H9 (cell line): ENCODE results near the gene ZNF878. TPM values are rescaled to one million over a fixed set of nuclear protein-coding genes. Genes with fewer than 3 reads are reported as not detected.
A peak's percentile ranks its signal among the peaks of the same experiment; 100 is the strongest.

ENCODE experiments used
- DNase-seq: peaks from one replicate; pipeline ENCODE4 v3.0.0-alpha.2; 2017
- H2AFZ ChIP-seq: one replicate; pipeline ENCODE4 v1.6.1; 2013; ENCODE audit warnings: mild to moderate bottlenecking, low read length, control low read depth, moderate library complexity
- H2AK5ac ChIP-seq: 2 replicates; pipeline ENCODE4 v1.6.1; 2013; ENCODE audit warnings: low read length, control low read depth, mixed read lengths; ENCODE audit not compliant: insufficient read length
- H2BK120ac ChIP-seq: one replicate; pipeline ENCODE4 v1.6.1; 2013; ENCODE audit warnings: low read depth, mild to moderate bottlenecking, low read length, control low read depth, inconsistent platforms; ENCODE audit not compliant: poor library complexity, severe bottlenecking
- H2BK12ac ChIP-seq: 2 replicates; pipeline ENCODE4 v1.6.1; 2013; ENCODE audit warnings: low read length, control low read depth, mixed read lengths, low read depth; ENCODE audit not compliant: insufficient read length
- H2BK15ac ChIP-seq: 2 replicates; pipeline ENCODE4 v1.6.1; 2013; ENCODE audit warnings: low read depth, low read length, control low read depth
- H2BK20ac ChIP-seq: one replicate; pipeline ENCODE4 v1.6.1; 2013; ENCODE audit warnings: low read depth, mild to moderate bottlenecking, low read length, control low read depth, inconsistent platforms; ENCODE audit not compliant: poor library complexity, severe bottlenecking
- H2BK5ac ChIP-seq: 2 replicates; pipeline ENCODE4 v1.6.1; 2013; ENCODE audit warnings: low read length, control low read depth, mixed read lengths; ENCODE audit not compliant: insufficient read length
- H3K14ac ChIP-seq: 2 replicates; pipeline ENCODE4 v1.6.1; 2013; ENCODE audit warnings: low read length, control low read depth; ENCODE audit not compliant: insufficient read depth
- H3K18ac ChIP-seq: 2 replicates; pipeline ENCODE4 v1.6.1; 2013; ENCODE audit warnings: low read depth, mild to moderate bottlenecking, mixed read lengths, low read length, control low read depth; ENCODE audit not compliant: insufficient read length
- H3K23ac ChIP-seq: 2 replicates; pipeline ENCODE4 v1.6.1; 2013; ENCODE audit warnings: low read length, control low read depth, mixed read lengths, low read depth; ENCODE audit not compliant: insufficient read length
- H3K23me2 ChIP-seq: 2 replicates; pipeline ENCODE4 v1.6.1; 2013; ENCODE audit warnings: low read depth, mild to moderate bottlenecking, mixed read lengths, low read length, control low read depth; ENCODE audit not compliant: insufficient read length, poor library complexity, severe bottlenecking
- H3K27ac ChIP-seq: 2 replicates; pipeline ENCODE4 v1.5.1; 2013; ENCODE audit warnings: low read length, control low read depth, mixed read lengths, low read depth; ENCODE audit not compliant: insufficient read length
- H3K27me3 ChIP-seq: 2 replicates; pipeline ENCODE4 v1.6.1; 2013; ENCODE audit warnings: low read length, control low read depth, inconsistent platforms; ENCODE audit not compliant: insufficient read depth
- H3K4ac ChIP-seq: 2 replicates; pipeline ENCODE4 v1.6.1; 2013; ENCODE audit warnings: low read depth, mild to moderate bottlenecking, control low read depth, inconsistent platforms, low read length, moderate library complexity
- H3K4me1 ChIP-seq: 2 replicates; pipeline ENCODE4 v1.6.1; 2013; ENCODE audit warnings: low read length, control low read depth, inconsistent platforms; ENCODE audit not compliant: insufficient read depth
- H3K4me2 ChIP-seq: 2 replicates; pipeline ENCODE4 v1.6.1; 2013; ENCODE audit warnings: low read length, control low read depth, mixed read lengths; ENCODE audit not compliant: insufficient read length, insufficient read depth
- H3K56ac ChIP-seq: 2 replicates; pipeline ENCODE4 v1.6.1; 2013; ENCODE audit warnings: low read depth, mild to moderate bottlenecking, mixed read lengths, low read length, control low read depth; ENCODE audit not compliant: insufficient read length
- H3K79me1 ChIP-seq: 2 replicates; pipeline ENCODE4 v1.6.1; 2013; ENCODE audit warnings: low read depth, mild to moderate bottlenecking, moderate library complexity, low read length, control low read depth, inconsistent platforms; ENCODE audit not compliant: insufficient read depth, poor library complexity, severe bottlenecking
- H3K79me2 ChIP-seq: 2 replicates; pipeline ENCODE4 v1.6.1; 2013; ENCODE audit warnings: low read length, control low read depth, inconsistent platforms; ENCODE audit not compliant: insufficient read depth
- H3K9ac ChIP-seq: 2 replicates; pipeline ENCODE4 v1.6.1; 2013; ENCODE audit warnings: low read length, control low read depth, mixed read lengths; ENCODE audit not compliant: insufficient read length; ENCODE audit errors: extremely low read depth
- H3K9me3 ChIP-seq: one replicate; pipeline ENCODE4 v1.6.1; 2013; ENCODE audit warnings: low read depth, low read length, inconsistent platforms; ENCODE audit not compliant: control insufficient read depth
- H3T11ph ChIP-seq: one replicate; pipeline ENCODE4 v1.6.1; 2013; ENCODE audit warnings: mild to moderate bottlenecking, low read length, control low read depth, inconsistent platforms
- H4K20me1 ChIP-seq: one replicate; pipeline ENCODE4 v1.6.1; 2013; ENCODE audit not compliant: control insufficient read depth, insufficient read length, insufficient read depth
- H4K5ac ChIP-seq: 2 replicates; pipeline ENCODE4 v1.6.1; 2013; ENCODE audit warnings: low read depth, mild to moderate bottlenecking, mixed read lengths, low read length, control low read depth; ENCODE audit not compliant: insufficient read length
- H4K8ac ChIP-seq: replicated peaks from 2 replicates; pipeline ENCODE4 v1.6.1; 2013; ENCODE audit warnings: low read length, control low read depth, mixed read lengths, low read depth; ENCODE audit not compliant: insufficient read length
- H4K91ac ChIP-seq: 2 replicates; pipeline ENCODE4 v1.6.1; 2013; ENCODE audit warnings: low read depth, mild to moderate bottlenecking, moderate library complexity, mixed read lengths, low read length, control low read depth; ENCODE audit not compliant: insufficient read length
- H3K27ac Mint-ChIP-seq, 3 experiments: 2 replicates in 2 of 3; 3 replicates in 1 of 3; pipeline ENCODE4 v1.8.0; 2020 to 2021; ENCODE audit warnings: mixed read lengths in 3 of 3, mild to moderate bottlenecking in 1 of 3, moderate library complexity in 1 of 3
- H3K27me3 Mint-ChIP-seq: 2 replicates; pipeline ENCODE4 v1.8.0; 2021; ENCODE audit warnings: low read depth, mild to moderate bottlenecking, moderate library complexity, mixed read lengths
- H3K36me3 Mint-ChIP-seq, 3 experiments: 2 replicates in 2 of 3; 3 replicates in 1 of 3; pipeline ENCODE4 v1.8.0; 2020 to 2021; ENCODE audit warnings: low read depth in 3 of 3, mixed read lengths in 3 of 3; ENCODE audit not compliant: insufficient read depth in 1 of 3
- H3K4me1 Mint-ChIP-seq, 2 experiments: 2 replicates each; pipeline ENCODE4 v1.8.0; 2020; ENCODE audit warnings: mixed read lengths in 2 of 2
- H3K4me3 Mint-ChIP-seq, 2 experiments: 2 replicates in 1 of 2; 3 replicates in 1 of 2; pipeline ENCODE4 v1.8.0; 2020 to 2021; ENCODE audit warnings: mild to moderate bottlenecking in 2 of 2, mixed read lengths in 2 of 2, moderate library complexity in 1 of 2
- H3K9me3 Mint-ChIP-seq, 2 experiments: 2 replicates in 1 of 2; 3 replicates in 1 of 2; pipeline ENCODE4 v1.8.0; 2020; ENCODE audit warnings: mild to moderate bottlenecking in 2 of 2, mixed read lengths in 2 of 2, moderate library complexity in 1 of 2
- WGBS: extraction: QIAGEN DNeasy Blood & Tissue Kit; methylation state at CpG from one replicate; pipeline ENCODE4 v1.1.7; 2013; ENCODE audit warnings: missing lambda C conversion rate, low lambda C conversion rate, mixed read lengths; ENCODE audit not compliant: insufficient read length; ENCODE audit errors: extremely low coverage; 5-methylcytosine and 5-hydroxymethylcytosine counted together
- total RNA-seq: library from RNA; stranded (reverse); gene quantifications from 2 replicates; pipeline ENCODE4 v1.2.1, GENCODE V29; 2021
- TF ChIP-seq, protein P1 (sequence below): fragments of 200-600 bp; sonication (generic); conservative IDR thresholded peaks from 3 replicates; pipeline ENCODE4 v1.8.0; 2021; ENCODE audit warnings: antibody characterized with exemption, mild to moderate bottlenecking

The ZNF878 gene
- total RNA-seq, 1 experiment from 2014 or later: 5.4 TPM

DNA sequence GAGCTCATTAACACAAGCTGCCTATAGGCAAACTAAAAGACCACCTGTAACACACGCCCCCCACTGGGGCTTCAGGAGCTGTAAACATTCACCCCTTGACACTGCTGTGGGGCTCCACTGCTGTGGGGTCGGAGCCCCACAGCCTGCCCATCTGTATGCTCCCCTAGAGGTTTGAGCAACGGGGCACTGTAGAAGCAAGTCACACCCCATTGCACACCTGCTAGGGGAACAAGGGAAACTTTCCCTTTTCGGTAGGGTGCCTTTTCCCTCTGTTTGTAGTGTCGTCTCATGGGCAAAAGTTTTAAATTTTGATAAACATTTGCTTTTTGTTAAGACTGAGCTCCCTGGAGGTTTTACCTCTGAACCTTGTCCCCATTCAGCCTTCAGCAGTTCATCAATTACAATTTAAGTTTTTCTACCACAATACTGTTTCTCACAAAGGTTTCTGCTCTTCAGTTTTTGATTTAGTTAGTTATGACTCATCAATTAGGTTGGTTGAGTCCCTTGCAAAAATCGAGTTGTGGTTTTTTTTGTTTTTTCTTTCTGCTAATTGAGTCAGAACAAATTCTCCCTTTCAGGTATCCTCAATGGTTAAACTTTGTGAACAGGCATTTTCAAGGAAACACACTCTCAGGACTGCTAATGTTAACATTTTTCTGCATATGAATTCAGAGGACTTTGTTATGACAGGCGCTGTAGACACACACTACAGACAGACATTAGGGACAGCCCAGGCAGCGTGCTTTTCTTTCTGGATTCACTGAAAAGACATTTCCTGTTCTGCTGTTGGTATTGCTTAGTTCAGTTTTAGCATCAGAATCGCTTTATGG, 52.4 kb downstream of the ZNF878 start:
- no peak overlapping the region for H2BK120ac ChIP-seq
- H2BK20ac ChIP-seq: no peak overlapping the region
- H3K79me2 ChIP-seq: peaks cover 2% of the 10 kb centered on the region; the same call in 1 of the 2 replicates
- no peak overlapping the region for H4K91ac ChIP-seq
- Mint-ChIP-seq H3K27me3 (no peaks in the 10 kb centered on the region), H3K9me3 (peaks cover 0 to 21% of the 10 kb centered on the region in 2 experiments; a peak in 3 of 5 replicates), H3K36me3 (peaks cover 22 to 58% (median 32%) of the 10 kb centered on the region in 3 experiments), H3K4me3 (no peak overlapping the region), H3K4me1 (peaks cover 11% of the 10 kb centered on the region in 2 experiments), H3K27ac (peak overlapping the region in 1 of 3 experiments; percentile 28; a peak in 1 of 7 replicates)
- H3K4me1 ChIP-seq: no peaks in the 10 kb centered on the region
- no CpG with 5 or more reads among the region's 9 CpGs for WGBS
- no peak overlapping the region for H2BK15ac ChIP-seq
- H3K23me2 ChIP-seq: no peaks in the 10 kb centered on the region
- H4K8ac ChIP-seq: no peak overlapping the region
- H2BK12ac ChIP-seq: no peak overlapping the region
- no peaks in the 10 kb centered on the region for H4K20me1 ChIP-seq
- no peak overlapping the region for H2AFZ ChIP-seq
- no peak overlapping the region for H4K5ac ChIP-seq
- no peak overlapping the region for H3K18ac ChIP-seq
- H3K23ac ChIP-seq: no peak overlapping the region
- TF ChIP-seq, protein P1, sequence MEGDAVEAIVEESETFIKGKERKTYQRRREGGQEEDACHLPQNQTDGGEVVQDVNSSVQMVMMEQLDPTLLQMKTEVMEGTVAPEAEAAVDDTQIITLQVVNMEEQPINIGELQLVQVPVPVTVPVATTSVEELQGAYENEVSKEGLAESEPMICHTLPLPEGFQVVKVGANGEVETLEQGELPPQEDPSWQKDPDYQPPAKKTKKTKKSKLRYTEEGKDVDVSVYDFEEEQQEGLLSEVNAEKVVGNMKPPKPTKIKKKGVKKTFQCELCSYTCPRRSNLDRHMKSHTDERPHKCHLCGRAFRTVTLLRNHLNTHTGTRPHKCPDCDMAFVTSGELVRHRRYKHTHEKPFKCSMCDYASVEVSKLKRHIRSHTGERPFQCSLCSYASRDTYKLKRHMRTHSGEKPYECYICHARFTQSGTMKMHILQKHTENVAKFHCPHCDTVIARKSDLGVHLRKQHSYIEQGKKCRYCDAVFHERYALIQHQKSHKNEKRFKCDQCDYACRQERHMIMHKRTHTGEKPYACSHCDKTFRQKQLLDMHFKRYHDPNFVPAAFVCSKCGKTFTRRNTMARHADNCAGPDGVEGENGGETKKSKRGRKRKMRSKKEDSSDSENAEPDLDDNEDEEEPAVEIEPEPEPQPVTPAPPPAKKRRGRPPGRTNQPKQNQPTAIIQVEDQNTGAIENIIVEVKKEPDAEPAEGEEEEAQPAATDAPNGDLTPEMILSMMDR: no peak
- no peak overlapping the region for H3T11ph ChIP-seq
- H3K79me1 ChIP-seq: peaks cover 2% of the 10 kb centered on the region
- H3K4ac ChIP-seq: no peak overlapping the region
- no peak overlapping the region for H3K27ac ChIP-seq
- H3K9me3 ChIP-seq: no peaks in the 10 kb centered on the region
- DNase-seq: no peak
- H2AK5ac ChIP-seq: no peak overlapping the region
- H3K9ac ChIP-seq: no peak overlapping the region
- no peak overlapping the region for H2BK5ac ChIP-seq
- no peak overlapping the region for H3K56ac ChIP-seq
- H3K14ac ChIP-seq: no peak overlapping the region
- H3K27me3 ChIP-seq: no peaks in the 10 kb centered on the region
- no peak overlapping the region for H3K4me2 ChIP-seq
